GM23248 (cell line): ENCODE data around the gene GPX7. TPM values are rescaled to one million over a fixed set of nuclear protein-coding genes. Genes with fewer than 3 reads are reported as not detected.
"Not testable (repeated sequence)": the region's sequence is repeated elsewhere in the genome, so short reads cannot be mapped to it uniquely, and the experiment has no call there.

ENCODE experiments used
- DNase-seq: peaks from one replicate; pipeline ENCODE4 v3.0.0-alpha.2; 2015
- H2AFZ ChIP-seq: fragments of 200-600 bp; sonication (generic); 2 replicates; pipeline ENCODE4 v1.6.1; 2016; ENCODE audit warnings: antibody characterized with exemption
- H3F3A ChIP-seq: fragments of 200-600 bp; sonication (generic); 2 replicates; pipeline ENCODE4 v1.6.1; 2016; ENCODE audit warnings: mild to moderate bottlenecking, antibody characterized with exemption, mixed run types; ENCODE audit not compliant: insufficient read depth
- H3K27ac ChIP-seq: fragments of 200-600 bp; sonication (generic); 2 replicates; pipeline ENCODE4 v1.5.1; 2016; ENCODE audit warnings: mild to moderate bottlenecking
- H3K27me3 ChIP-seq: fragments of 200-600 bp; sonication (generic); replicated peaks from 2 replicates; pipeline ENCODE4 v1.6.1; 2016; ENCODE audit warnings: mild to moderate bottlenecking; ENCODE audit not compliant: insufficient read depth
- H3K36me3 ChIP-seq: fragments of 200-600 bp; sonication (generic); 2 replicates; pipeline ENCODE4 v1.6.1; 2016; ENCODE audit warnings: low read depth, mild to moderate bottlenecking
- H3K4me1 ChIP-seq: fragments of 200-600 bp; sonication (generic); 2 replicates; pipeline ENCODE4 v1.6.1; 2016; ENCODE audit warnings: mild to moderate bottlenecking; ENCODE audit not compliant: insufficient read depth
- H3K4me2 ChIP-seq: fragments of 200-600 bp; sonication (generic); one replicate; pipeline ENCODE4 v1.6.1; 2016; ENCODE audit warnings: mild to moderate bottlenecking; ENCODE audit not compliant: unreplicated experiment
- H3K4me3 ChIP-seq: fragments of 200-600 bp; sonication (generic); 2 replicates; pipeline ENCODE4 v1.5.1; 2016; ENCODE audit warnings: mild to moderate bottlenecking
- H3K79me2 ChIP-seq: fragments of 200-600 bp; sonication (generic); 2 replicates; pipeline ENCODE4 v1.6.1; 2016; ENCODE audit warnings: mild to moderate bottlenecking; ENCODE audit not compliant: insufficient read depth
- H3K9ac ChIP-seq: fragments of 200-600 bp; sonication (generic); 2 replicates; pipeline ENCODE4 v1.6.1; 2016; ENCODE audit warnings: mild to moderate bottlenecking
- H3K9me2 ChIP-seq: fragments of 200-600 bp; sonication (generic); 2 replicates; pipeline ENCODE4 v1.6.1; 2016; ENCODE audit warnings: mixed run types, mild to moderate bottlenecking, moderate library complexity; ENCODE audit not compliant: insufficient read depth
- H3K9me3 ChIP-seq: fragments of 200-600 bp; sonication (generic); one replicate; pipeline ENCODE4 v1.6.1; 2017; ENCODE audit warnings: low read depth
- H4K20me1 ChIP-seq: fragments of 200-600 bp; sonication (generic); 2 replicates; pipeline ENCODE4 v1.6.0; 2016; ENCODE audit not compliant: insufficient read depth
- EZH2 ChIP-seq: fragments of 200-600 bp; sonication (generic); IDR thresholded peaks from 2 replicates; pipeline ENCODE4 v1.6.1; 2018; ENCODE audit warnings: antibody characterized with exemption, mild to moderate bottlenecking; ENCODE audit not compliant: insufficient read depth, poor library complexity, severe bottlenecking
- EZH2phosphoT487 ChIP-seq: fragments of 200-600 bp; sonication (generic); IDR thresholded peaks from 2 replicates; pipeline ENCODE4 v1.6.1; 2018; ENCODE audit warnings: antibody characterized with exemption, moderate library complexity, mild to moderate bottlenecking, low read depth; ENCODE audit not compliant: insufficient read depth
- WGBS, 2 experiments: methylation state at CpG; one replicate each; pipeline ENCODE4 v1.1.6; 2015 to 2017; ENCODE audit warnings: low lambda C conversion rate in 2 of 2, low coverage in 1 of 2; ENCODE audit errors: missing lambda C conversion rate in 2 of 2; 5-methylcytosine and 5-hydroxymethylcytosine counted together
- in situ Hi-C: fragments of 300-500 bp; cut with MboI; formaldehyde crosslinking; loops from 2 replicates; pipeline ENCODE4 v1.15.0; 2020
- polyA plus RNA-seq: library from polyadenylated mRNA; unstranded; fragments of >200 nt; fragmentation: Nextera tagmentation; extraction: Ambion mirVana; gene quantifications from 2 replicates; pipeline ENCODE4 v1.2.1, GENCODE V29; 2016
- total RNA-seq: library from RNA; depleted of rRNA; stranded (reverse); fragments of >200 nt; shearing (Covaris generic); gene quantifications from 2 replicates; pipeline ENCODE4 v1.2.3, GENCODE V29; 2014

GPX7 gene
- total and polyA plus RNA-seq, 2 experiments from 2014 or later = 39.7 to 44.7 TPM

DNA sequence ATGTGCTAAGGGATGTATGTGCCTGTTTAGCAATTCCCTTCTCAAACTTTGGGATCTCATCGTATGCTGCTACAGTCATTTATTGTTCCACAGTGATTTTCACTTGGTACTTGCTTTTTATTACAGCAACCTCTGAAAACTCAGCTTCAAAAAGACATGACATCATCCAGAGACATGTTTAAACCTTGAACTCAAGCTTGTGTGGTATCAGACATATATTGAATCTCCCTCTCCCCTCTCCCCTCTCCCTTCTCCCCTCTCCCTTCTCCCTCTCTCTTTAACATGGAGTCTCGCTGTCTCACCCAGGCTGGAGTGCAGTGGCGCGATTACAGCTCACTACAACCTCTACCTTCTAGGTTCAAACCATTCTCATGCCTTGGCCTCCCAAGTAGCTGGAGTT lies 29.8 kb upstream of the GPX7 start:
- 76% methylated on average over 4 of the region's 4 CpGs for WGBS, 2 experiments
- H3K79me2 ChIP-seq = no peaks in the 10 kb centered on the region
- H3K27me3 ChIP-seq = peaks cover 5% of the 10 kb centered on the region
- H3K4me1 ChIP-seq = peaks cover 13% of the 10 kb centered on the region
- no peak overlapping the region for H3K9ac ChIP-seq
- H3K36me3 ChIP-seq = no peaks in the 10 kb centered on the region
- no peak overlapping the region for H3K4me2 ChIP-seq
- H3K9me2 ChIP-seq = no peaks in the 10 kb centered on the region
- in situ Hi-C loops = no loop called here
- no peak overlapping the region for H3K27ac ChIP-seq
- H3K9me3 ChIP-seq = no peaks in the 10 kb centered on the region
- H3F3A ChIP-seq = peaks cover 15% of the 10 kb centered on the region
- no peak overlapping the region for H2AFZ ChIP-seq
- H4K20me1 ChIP-seq = no peaks in the 10 kb centered on the region
- TF ChIP-seq EZH2 (no peak), EZH2phosphoT487 (no peak)
- no peak overlapping the region for H3K4me3 ChIP-seq
- no peak for DNase-seq

DNA sequence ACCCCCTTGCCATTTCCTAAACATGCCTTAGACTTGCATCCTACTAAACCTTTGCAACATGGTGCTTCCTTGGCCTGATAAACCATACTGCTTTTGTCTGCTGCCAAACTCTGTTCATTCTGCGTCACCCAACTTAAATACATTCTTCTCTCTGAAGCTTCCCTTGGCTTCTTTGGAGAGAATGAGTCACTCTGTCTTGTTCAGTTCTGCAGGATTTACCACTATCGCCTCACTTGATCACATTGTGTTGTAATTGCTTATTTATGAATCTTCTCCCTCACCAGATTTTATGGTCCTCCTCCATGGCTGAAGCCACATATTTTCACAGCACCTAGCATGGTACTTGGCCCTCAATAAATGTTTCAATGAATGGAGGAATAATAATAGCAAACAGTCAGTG lies 27.6 kb upstream of the GPX7 start:
- H3K9ac ChIP-seq = no peak overlapping the region
- peaks cover 13% of the 10 kb centered on the region for H3K4me1 ChIP-seq
- H3K79me2 ChIP-seq = no peaks in the 10 kb centered on the region
- H4K20me1 ChIP-seq = no peaks in the 10 kb centered on the region
- no peaks in the 10 kb centered on the region for H3K27me3 ChIP-seq
- WGBS, 2 experiments = 6 to 7% methylated on average over 2 of the region's 2 CpGs
- DNase-seq = peak; percentile 98
- H2AFZ ChIP-seq = no peak overlapping the region
- H3K36me3 ChIP-seq = no peaks in the 10 kb centered on the region
- no peak overlapping the region for H3K4me3 ChIP-seq
- TF ChIP-seq EZH2 = no peak
- H3F3A ChIP-seq = peaks cover 15% of the 10 kb centered on the region
- H3K9me2 ChIP-seq = no peaks in the 10 kb centered on the region
- no peaks in the 10 kb centered on the region for H3K9me3 ChIP-seq
- peak overlapping the region; percentile 25; the same call in 1 of the 2 replicates for H3K27ac ChIP-seq
- in situ Hi-C loops = no loop called here
- H3K4me2 ChIP-seq = peak overlapping the region; percentile 27

DNA sequence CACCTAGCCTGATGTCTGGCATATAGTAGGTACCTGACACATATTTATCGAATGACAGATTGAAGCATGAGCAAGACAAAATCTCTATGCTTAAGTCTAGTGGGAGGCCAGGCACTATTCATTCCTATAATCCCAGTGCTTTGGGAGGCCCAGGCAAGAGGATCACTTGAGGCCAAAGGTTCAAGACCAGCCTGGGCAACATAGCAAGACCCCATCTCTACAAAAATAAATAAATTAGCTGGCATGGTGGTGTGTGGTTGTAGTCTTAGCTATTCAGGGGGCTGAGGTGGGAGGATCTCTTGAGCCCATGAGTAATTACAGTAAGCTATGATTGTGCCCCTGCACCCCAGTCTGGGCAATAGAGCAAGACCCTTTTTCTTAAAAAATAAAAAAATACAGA lies 26.1 kb upstream of the GPX7 start:
- Histone ChIP-seq H3K79me2 (no peaks in the 10 kb centered on the region), H3K4me1 (peaks cover 13% of the 10 kb centered on the region), H3K9ac (no peak overlapping the region), H2AFZ (no peak overlapping the region), H3K27ac (no peak overlapping the region), H3F3A (peaks cover 15% of the 10 kb centered on the region), H3K4me3 (no peak overlapping the region), H3K36me3 (no peaks in the 10 kb centered on the region), H4K20me1 (no peaks in the 10 kb centered on the region), H3K27me3 (no peaks in the 10 kb centered on the region), H3K9me3 (no peaks in the 10 kb centered on the region), H3K4me2 (no peak overlapping the region), H3K9me2 (no peaks in the 10 kb centered on the region)
- no peak for DNase-seq
- TF ChIP-seq EZH2phosphoT487 = no peak
- no peak for TF ChIP-seq EZH2
- in situ Hi-C loops = no loop called here
- WGBS, 2 experiments = 93 to 100% methylated on average over 1 of the region's 1 CpG

DNA sequence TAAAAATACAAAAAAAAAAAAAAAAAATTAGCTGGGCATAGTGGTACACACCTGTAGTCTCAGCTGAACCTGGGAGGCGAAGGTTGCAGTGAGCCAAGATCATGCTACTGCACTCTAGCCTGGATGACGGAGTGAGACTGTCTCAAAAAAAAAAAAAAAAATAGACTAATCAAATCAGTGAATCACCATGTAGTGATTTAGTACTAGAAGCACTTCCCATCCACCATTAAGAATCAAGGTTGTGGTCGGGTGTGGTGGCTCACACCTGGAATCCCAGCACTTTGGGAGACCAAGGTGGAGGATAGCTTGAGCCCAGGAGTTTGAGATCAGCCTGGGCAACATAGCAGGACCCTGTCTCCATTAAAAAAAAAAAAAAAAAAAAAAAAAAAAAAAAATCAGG lies 24.1 kb upstream of the GPX7 start:
- H3K9me3 ChIP-seq, H3K36me3 ChIP-seq, H3K4me3 ChIP-seq, DNase-seq, H4K20me1 ChIP-seq, H3K9me2 ChIP-seq, H3K4me2 ChIP-seq, H3K79me2 ChIP-seq, H2AFZ ChIP-seq, H3K27ac ChIP-seq, in situ Hi-C loops, H3K9ac ChIP-seq: not testable (repeated sequence)
- Histone ChIP-seq H3K4me1 (peaks cover 13% of the 10 kb centered on the region), H3K27me3 (peaks cover 11% of the 10 kb centered on the region), H3F3A (peaks cover 15% of the 10 kb centered on the region)
- 88 to 89% methylated on average over 3 of the region's 3 CpGs for WGBS, 2 experiments

DNA sequence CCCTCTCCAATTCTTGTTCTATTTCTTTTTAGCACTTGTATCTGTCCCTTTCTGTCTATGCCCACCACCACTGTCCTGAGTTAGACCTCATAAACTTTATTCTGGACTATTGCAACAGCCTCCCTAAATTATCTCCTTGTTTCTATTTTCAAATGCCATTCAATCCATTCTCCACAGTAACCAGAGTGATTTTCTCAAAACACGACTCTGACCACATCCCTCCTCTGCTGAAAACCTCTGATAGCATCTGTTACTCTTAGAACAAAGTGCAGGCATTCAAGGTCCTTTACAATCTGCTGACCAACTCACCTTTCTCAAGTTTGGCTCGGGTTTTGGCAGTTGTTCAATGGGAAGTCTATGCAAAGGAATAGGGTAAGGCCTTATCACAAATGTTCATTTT lies 22.8 kb upstream of the GPX7 start:
- 27 to 40% methylated on average over 2 of the region's 2 CpGs for WGBS, 2 experiments
- Histone ChIP-seq H3K27me3 (peaks cover 12% of the 10 kb centered on the region), H3K79me2 (no peaks in the 10 kb centered on the region), H3K4me3 (no peak overlapping the region), H3F3A (peaks cover 9% of the 10 kb centered on the region), H3K9me3 (no peaks in the 10 kb centered on the region), H3K4me2 (no peak overlapping the region), H4K20me1 (no peaks in the 10 kb centered on the region), H3K9ac (no peak overlapping the region), H3K4me1 (peaks cover 8% of the 10 kb centered on the region), H2AFZ (no peak overlapping the region), H3K9me2 (no peaks in the 10 kb centered on the region), H3K27ac (no peak overlapping the region), H3K36me3 (no peaks in the 10 kb centered on the region)
- in situ Hi-C loops = no loop called here
- no peak for TF ChIP-seq EZH2phosphoT487
- TF ChIP-seq EZH2 = no peak
- no peak for DNase-seq
